ENCODE results near the gene COL7A1. TPM values are rescaled to one million over a fixed set of nuclear protein-coding genes. Genes with fewer than 3 reads are reported as not detected.

Gene COL7A1
- total and polyA plus RNA-seq, 2 of the 13 experiments (the other 11 are each of a cell fraction or from before 2014, with no cell fraction given), result 2.7 to 11.7 TPM

DNA sequence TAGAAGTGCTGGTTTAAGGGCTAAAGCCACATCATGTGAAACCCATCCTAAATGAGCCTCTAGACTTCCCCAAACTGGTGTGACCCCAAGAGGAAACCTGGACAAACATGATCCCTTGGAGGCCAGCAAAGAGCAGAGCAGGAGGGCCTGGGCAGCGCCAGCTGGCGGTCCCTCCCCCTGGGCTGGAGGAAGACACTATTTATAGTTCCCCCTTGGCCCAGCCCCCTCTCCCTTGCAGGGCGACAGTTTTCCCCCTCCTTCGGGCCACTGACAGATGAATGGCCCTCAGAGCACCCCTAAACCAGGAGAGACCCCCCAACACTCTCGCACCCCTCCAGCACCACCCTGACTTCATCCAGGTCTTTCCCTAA, 34.5 kb downstream of the COL7A1 start:
- H3K36me3 ChIP-seq (replicated peaks in 1 of 2; ENCODE audit: control insufficient read depth in 1 of 2, insufficient read depth in 2 of 2, low read length in 2 of 2), result no peaks in the 10 kb centered on the region
- intact Hi-C loops (cut with micrococcal nuclease; ENCODE audit: unreplicated experiment), result no loop called here
- DNase-seq (ENCODE audit: low spot score), result no peak
- FAIRE-seq, result no peak
- ATAC-seq, result no peak
- peak overlapping the region; percentile 42; the same call in 1 of the 2 replicates for H3K9ac ChIP-seq (ENCODE audit: insufficient read depth, low read depth, low read length)
- no peaks in the 10 kb centered on the region for H4K20me1 ChIP-seq (ENCODE audit: insufficient read depth, low read length)
- CTCF ChIA-PET (ENCODE audit: low intra/inter-chr PET ratio, low total read pairs), result no interaction called here
- POLR2A ChIA-PET, result interaction anchor here (0.7 to 3.0 kb wide), 3 partner anchors 64 to 87 kb away, joined by 3 to 7 read pairs (median 4); partner anchors contain the start of gene SLC26A6
- no TSS peak for BruUV-seq (replicated peaks)
- H3K79me2 ChIP-seq (ENCODE audit: insufficient read depth, low read length), result peaks cover 9% of the 10 kb centered on the region
- WGBS (ENCODE audit: low lambda C conversion rate), result 36% methylated on average over 5 of the region's 5 CpGs
- H3K27me3 ChIP-seq (ENCODE audit: control insufficient read depth in 1 of 2, insufficient read depth in 2 of 2, low read length in 2 of 2), result no peaks in the 10 kb centered on the region; a peak in 1 of 5 replicates
- peak overlapping the region; percentile 34 for H3K27ac ChIP-seq (ENCODE audit: extremely low read length, insufficient read depth, low read length)
- H2AFZ ChIP-seq (ENCODE audit: low read length), result no peak overlapping the region
- no peaks in the 10 kb centered on the region for H3K9me3 ChIP-seq (ENCODE audit: low read length)
- H3K4me2 ChIP-seq (ENCODE audit: low read depth, low read length), result peak overlapping the region; percentile 86
- H3K4me1 ChIP-seq (ENCODE audit: insufficient read depth, low read length), result peaks cover 82% of the 10 kb centered on the region
- H3K4me3 ChIP-seq (replicated peaks in 1 of 3; ENCODE audit: insufficient read depth in 1 of 3, low read depth in 2 of 3, low read length in 3 of 3), result peak overlapping the region; percentile 53 to 68 (median 59)
- in situ Hi-C loops (cut with HindIII; ENCODE audit: extremely low pct_ligation_motif_present, low pct_unique_long_range_greater_than_20kb), result no loop called here
- TF ChIP-seq NPAS2 (CRISPR knock-in tag; IDR thresholded peaks at IDR 0.05; ENCODE audit: borderline replicate concordance), result 0 out of 2 replicates have a peak, but pooled peaks have one; percentile 38
- TF ChIP-seq ZNF546 (CRISPR knock-in tag; conservative IDR thresholded peaks at IDR 0.05), result 0 out of 2 replicates have a peak, but pooled peaks have one; percentile 6
- peak; percentile 52; the same call in 1 of the 2 replicates for TF ChIP-seq ZNF768 (CRISPR knock-in tag; IDR thresholded peaks at IDR 0.05)
- TF ChIP-seq, protein P1, sequence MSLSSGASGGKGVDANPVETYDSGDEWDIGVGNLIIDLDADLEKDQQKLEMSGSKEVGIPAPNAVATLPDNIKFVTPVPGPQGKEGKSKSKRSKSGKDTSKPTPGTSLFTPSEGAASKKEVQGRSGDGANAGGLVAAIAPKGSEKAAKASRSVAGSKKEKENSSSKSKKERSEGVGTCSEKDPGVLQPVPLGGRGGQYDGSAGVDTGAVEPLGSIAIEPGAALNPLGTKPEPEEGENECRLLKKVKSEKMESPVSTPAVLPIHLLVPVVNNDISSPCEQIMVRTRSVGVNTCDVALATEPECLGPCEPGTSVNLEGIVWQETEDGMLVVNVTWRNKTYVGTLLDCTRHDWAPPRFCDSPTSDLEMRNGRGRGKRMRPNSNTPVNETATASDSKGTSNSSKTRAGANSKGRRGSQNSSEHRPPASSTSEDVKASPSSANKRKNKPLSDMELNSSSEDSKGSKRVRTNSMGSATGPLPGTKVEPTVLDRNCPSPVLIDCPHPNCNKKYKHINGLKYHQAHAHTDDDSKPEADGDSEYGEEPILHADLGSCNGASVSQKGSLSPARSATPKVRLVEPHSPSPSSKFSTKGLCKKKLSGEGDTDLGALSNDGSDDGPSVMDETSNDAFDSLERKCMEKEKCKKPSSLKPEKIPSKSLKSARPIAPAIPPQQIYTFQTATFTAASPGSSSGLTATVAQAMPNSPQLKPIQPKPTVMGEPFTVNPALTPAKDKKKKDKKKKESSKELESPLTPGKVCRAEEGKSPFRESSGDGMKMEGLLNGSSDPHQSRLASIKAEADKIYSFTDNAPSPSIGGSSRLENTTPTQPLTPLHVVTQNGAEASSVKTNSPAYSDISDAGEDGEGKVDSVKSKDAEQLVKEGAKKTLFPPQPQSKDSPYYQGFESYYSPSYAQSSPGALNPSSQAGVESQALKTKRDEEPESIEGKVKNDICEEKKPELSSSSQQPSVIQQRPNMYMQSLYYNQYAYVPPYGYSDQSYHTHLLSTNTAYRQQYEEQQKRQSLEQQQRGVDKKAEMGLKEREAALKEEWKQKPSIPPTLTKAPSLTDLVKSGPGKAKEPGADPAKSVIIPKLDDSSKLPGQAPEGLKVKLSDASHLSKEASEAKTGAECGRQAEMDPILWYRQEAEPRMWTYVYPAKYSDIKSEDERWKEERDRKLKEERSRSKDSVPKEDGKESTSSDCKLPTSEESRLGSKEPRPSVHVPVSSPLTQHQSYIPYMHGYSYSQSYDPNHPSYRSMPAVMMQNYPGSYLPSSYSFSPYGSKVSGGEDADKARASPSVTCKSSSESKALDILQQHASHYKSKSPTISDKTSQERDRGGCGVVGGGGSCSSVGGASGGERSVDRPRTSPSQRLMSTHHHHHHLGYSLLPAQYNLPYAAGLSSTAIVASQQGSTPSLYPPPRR (CRISPR knock-in tag; IDR thresholded peaks at IDR 0.05; ENCODE audit: borderline replicate concordance), result 0 out of 2 replicates have a peak, but pooled peaks have one; percentile 11
- TF ChIP-seq ZNF543 (CRISPR knock-in tag; IDR thresholded peaks at IDR 0.05), result no peak
- TF ChIP-seq RFX1 (IDR thresholded peaks at IDR 0.05), result no peak
- no peak for TF ChIP-seq SMARCE1 (IDR thresholded peaks at IDR 0.05; ENCODE audit: borderline replicate concordance)
- TF ChIP-seq ZFAT (CRISPR knock-in tag; conservative IDR thresholded peaks at IDR 0.05), result no peak
- no peak for TF ChIP-seq STAG1 (CRISPR knock-in tag; IDR thresholded peaks at IDR 0.05)
- no peak for TF ChIP-seq EEA1 (CRISPR knock-in tag; IDR thresholded peaks at IDR 0.05; ENCODE audit: borderline replicate concordance)
- TF ChIP-seq ZBTB10 (CRISPR knock-in tag; IDR thresholded peaks at IDR 0.05; ENCODE audit: borderline replicate concordance), result no peak
- TF ChIP-seq NRL (CRISPR knock-in tag; IDR thresholded peaks at IDR 0.05; ENCODE audit: borderline replicate concordance), result no peak
- TF ChIP-seq, protein P2, sequence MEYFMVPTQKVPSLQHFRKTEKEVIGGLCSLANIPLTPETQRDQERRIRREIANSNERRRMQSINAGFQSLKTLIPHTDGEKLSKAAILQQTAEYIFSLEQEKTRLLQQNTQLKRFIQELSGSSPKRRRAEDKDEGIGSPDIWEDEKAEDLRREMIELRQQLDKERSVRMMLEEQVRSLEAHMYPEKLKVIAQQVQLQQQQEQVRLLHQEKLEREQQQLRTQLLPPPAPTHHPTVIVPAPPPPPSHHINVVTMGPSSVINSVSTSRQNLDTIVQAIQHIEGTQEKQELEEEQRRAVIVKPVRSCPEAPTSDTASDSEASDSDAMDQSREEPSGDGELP (IDR thresholded peaks at IDR 0.05; ENCODE audit: borderline replicate concordance, low read depth), result peak; percentile 65; the same call in 1 of the 2 replicates
- TF ChIP-seq ZNF747 (CRISPR knock-in tag; IDR thresholded peaks at IDR 0.05; ENCODE audit: borderline replicate concordance), result 0 out of 2 replicates have a peak, but pooled peaks have one; percentile 40
- TF ChIP-seq MAX (IDR thresholded peaks at IDR 0.05), result 0 out of 2 replicates have a peak, but pooled peaks have one; percentile 3
- no peak for TF ChIP-seq ZNF367 (CRISPR knock-in tag; IDR thresholded peaks at IDR 0.05; ENCODE audit: borderline replicate concordance)

Data from HepG2 (cell line).